Forelimb muscle (tissue), 1 donor: ENCODE data around the gene BAZ2B. TPM values are rescaled to one million over a fixed set of nuclear protein-coding genes. Genes with fewer than 3 reads are reported as not detected.

Experiments used
- DNase-seq: peaks from one replicate; pipeline ENCODE4 v3.0.0-alpha.2; 2013; ENCODE audit warnings: low read depth
- polyA plus RNA-seq: library from polyadenylated mRNA; unstranded; fragments of 120-200 nt; gene quantifications from one replicate; pipeline ENCODE4 v1.2.1, GENCODE V29; 2013; ENCODE audit not compliant: insufficient read length

Gene BAZ2B
- polyA plus RNA-seq, 1 donor, result 34.1 TPM

GRCh38 chr2:159573846-159574606, 42.3 kb downstream of the BAZ2B start:
- no peak for DNase-seq

- DNase-seq, result no peak
These were observed 43.1 kb downstream of the BAZ2B start for GRCh38 chr2:159573294-159573693.

- DNase-seq, result no peak
These were observed 43.9 kb downstream of the BAZ2B start for GRCh38 chr2:159572459-159572858.

GRCh38 chr2:159571540-159572260, 44.6 kb downstream of the BAZ2B start:
- no peak for DNase-seq

GRCh38 chr2:159564081-159564480, 52.3 kb downstream of the BAZ2B start:
- no peak for DNase-seq

GRCh38 chr2:159562248-159562647, 54.1 kb downstream of the BAZ2B start:
- no peak for DNase-seq

- no peak for DNase-seq
These were observed 54.6 kb downstream of the BAZ2B start for GRCh38 chr2:159561786-159562185.

GRCh38 chr2:159561242-159561641, 55.1 kb downstream of the BAZ2B start:
- no peak for DNase-seq

- no peak for DNase-seq
These were observed 57.3 kb downstream of the BAZ2B start for GRCh38 chr2:159559034-159559433.

- no peak for DNase-seq
These were observed 57.9 kb downstream of the BAZ2B start for GRCh38 chr2:159558479-159558878.

- DNase-seq, result no peak
These were observed 58.8 kb downstream of the BAZ2B start for GRCh38 chr2:159557437-159558034.

GRCh38 chr2:159555651-159556392, 60.5 kb downstream of the BAZ2B start:
- DNase-seq, result no peak

GRCh38 chr2:159553727-159554126, 62.6 kb downstream of the BAZ2B start:
- DNase-seq, result no peak

GRCh38 chr2:159551806-159552205, 64.5 kb downstream of the BAZ2B start:
- DNase-seq, result no peak

- no peak for DNase-seq
These were observed 66.1 kb downstream of the BAZ2B start for GRCh38 chr2:159550231-159550630.

GRCh38 chr2:159549234-159549633, 67.1 kb downstream of the BAZ2B start:
- DNase-seq, result no peak

GRCh38 chr2:159546716-159547430, 69.5 kb downstream of the BAZ2B start:
- no peak for DNase-seq

- DNase-seq, result no peak
These were observed 70.3 kb downstream of the BAZ2B start for GRCh38 chr2:159546039-159546438.

- DNase-seq, result no peak
These were observed 71.3 kb downstream of the BAZ2B start for GRCh38 chr2:159545085-159545484.

GRCh38 chr2:159542101-159542500, 74.2 kb downstream of the BAZ2B start:
- no peak for DNase-seq

GRCh38 chr2:159539701-159540100, 76.6 kb downstream of the BAZ2B start:
- DNase-seq, result no peak
